Measurements from ENCODE around the gene KIF14.
"Not testable (repeated sequence)": the region's sequence is repeated elsewhere in the genome, so short reads cannot be mapped to it uniquely, and the experiment has no call there.

DNA sequence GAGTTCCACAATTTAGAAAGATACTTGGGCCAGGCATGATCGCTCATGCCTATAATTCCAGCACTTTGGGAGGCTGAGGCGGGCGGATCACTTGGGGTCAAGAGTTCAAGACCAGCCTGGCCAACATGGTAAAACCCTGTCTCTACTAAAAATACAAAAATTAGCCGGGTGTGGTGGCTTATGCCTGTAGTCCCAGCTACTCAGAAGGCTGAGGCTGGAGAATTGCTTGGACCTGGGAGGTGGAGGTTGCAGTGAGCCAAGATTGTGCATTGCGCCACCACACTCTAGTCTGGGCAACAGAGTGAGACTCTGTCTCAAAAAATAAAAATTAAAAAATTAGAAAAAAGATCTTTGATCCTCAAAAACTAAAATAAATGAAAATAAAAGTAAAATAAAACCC lies 96.0 kb downstream of the KIF14 start:
- not testable (repeated sequence) for TF ChIP-seq POLR2A, POLR2AphosphoS5 (IDR thresholded peaks at IDR 0.05)
- TF ChIP-seq, protein P1, sequence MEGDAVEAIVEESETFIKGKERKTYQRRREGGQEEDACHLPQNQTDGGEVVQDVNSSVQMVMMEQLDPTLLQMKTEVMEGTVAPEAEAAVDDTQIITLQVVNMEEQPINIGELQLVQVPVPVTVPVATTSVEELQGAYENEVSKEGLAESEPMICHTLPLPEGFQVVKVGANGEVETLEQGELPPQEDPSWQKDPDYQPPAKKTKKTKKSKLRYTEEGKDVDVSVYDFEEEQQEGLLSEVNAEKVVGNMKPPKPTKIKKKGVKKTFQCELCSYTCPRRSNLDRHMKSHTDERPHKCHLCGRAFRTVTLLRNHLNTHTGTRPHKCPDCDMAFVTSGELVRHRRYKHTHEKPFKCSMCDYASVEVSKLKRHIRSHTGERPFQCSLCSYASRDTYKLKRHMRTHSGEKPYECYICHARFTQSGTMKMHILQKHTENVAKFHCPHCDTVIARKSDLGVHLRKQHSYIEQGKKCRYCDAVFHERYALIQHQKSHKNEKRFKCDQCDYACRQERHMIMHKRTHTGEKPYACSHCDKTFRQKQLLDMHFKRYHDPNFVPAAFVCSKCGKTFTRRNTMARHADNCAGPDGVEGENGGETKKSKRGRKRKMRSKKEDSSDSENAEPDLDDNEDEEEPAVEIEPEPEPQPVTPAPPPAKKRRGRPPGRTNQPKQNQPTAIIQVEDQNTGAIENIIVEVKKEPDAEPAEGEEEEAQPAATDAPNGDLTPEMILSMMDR (IDR thresholded peaks at IDR 0.05) = not testable (repeated sequence)
